Upper lobe of left lung (tissue), 6 donors: ENCODE measurements around the gene NRXN2. TPM values are rescaled to one million over a fixed set of nuclear protein-coding genes. Genes with fewer than 3 reads are reported as not detected.
"Not testable (repeated sequence)": the region's sequence is repeated elsewhere in the genome, so short reads cannot be mapped to it uniquely, and the experiment has no call there.

Experiments used
- ATAC-seq, 2 donors: fragments of 200-7000 bp; cut with Tn5 transposase; one replicate each; pipeline ENCODE4 v1.9.1; 2022; ENCODE audit warnings: mild to moderate bottlenecking in 2 of 2, moderate library complexity in 2 of 2; ENCODE audit not compliant: low FRiP score in 2 of 2
- DNase-seq, 2 donors: peaks; one replicate each; pipeline ENCODE4 v3.0.0-alpha.2; 2019 to 2020
- H3K27ac ChIP-seq, 4 donors: fragments of 200-600 bp; sonication (generic); one replicate each; pipeline ENCODE4 v1.5.1; 2016 to 2019
- H3K27me3 ChIP-seq, 4 donors: fragments of 200-600 bp; sonication (generic); one replicate each; pipeline ENCODE4 v1.5.1; 2017 to 2019
- H3K36me3 ChIP-seq, 4 donors: fragments of 200-600 bp; sonication (generic); one replicate each; pipeline ENCODE4 v1.5.1; 2016 to 2019
- H3K4me1 ChIP-seq, 4 donors: fragments of 200-600 bp; sonication (generic); one replicate each; pipeline ENCODE4 v1.5.1; 2018 to 2019
- H3K4me3 ChIP-seq, 4 donors: fragments of 200-600 bp; sonication (generic); one replicate each; pipeline ENCODE4 v1.5.1; 2017 to 2019; ENCODE audit warnings: mild to moderate bottlenecking in 2 of 4, moderate library complexity in 1 of 4
- H3K9me3 ChIP-seq, 4 donors: fragments of 200-600 bp; sonication (generic); one replicate each; pipeline ENCODE4 v1.5.1; 2018 to 2019
- CTCF ChIP-seq, 6 experiments: fragments of 450-650 bp in 4 of 6; fragments of 200-600 bp in 2 of 6; sonication (generic) in 2 of 6; IDR thresholded peaks; one replicate each; pipeline ENCODE4 v1.5.1; 2016 to 2019; ENCODE audit warnings: antibody characterized with exemption in 6 of 6
- EP300 ChIP-seq, 4 donors: sonication (generic); formaldehyde crosslinking; IDR thresholded peaks; one replicate each; pipeline ENCODE4 v1.5.1; 2017; ENCODE audit warnings: antibody characterized with exemption in 4 of 4, control low read depth in 2 of 4
- POLR2A ChIP-seq, 4 donors: fragments of 450-650 bp; IDR thresholded peaks; one replicate each; pipeline ENCODE4 v1.5.1; 2016 to 2017; ENCODE audit warnings: antibody characterized with exemption in 4 of 4, mild to moderate bottlenecking in 2 of 4
- POLR2AphosphoS5 ChIP-seq, 2 donors: sonication (generic); formaldehyde crosslinking; IDR thresholded peaks; one replicate each; pipeline ENCODE4 v1.5.1; 2017; ENCODE audit warnings: antibody characterized with exemption in 2 of 2
- whole genome bisulfite sequencing, 2 donors: methylation state at CpG; one replicate each; pipeline ENCODE4 v1.1.5; 2017 to 2018; 5-methylcytosine and 5-hydroxymethylcytosine counted together
- total RNA-seq, 6 donors: library from RNA; depleted of rRNA in 4 of 6; stranded (reverse); fragments of >200 nt in 4 of 6; gene quantifications; one replicate each; pipeline versions ENCODE4 v1.1.0 to v1.2.1, GENCODE V29; 2016 to 2021
- donor health status: DM: no; HTN: no; CAD: no; lungs with moderate emphysema.
- donor health status: DM: no; HTN: yes; CAD: no; lungs with severe emphysema.

The NRXN2 gene
- total RNA-seq, 6 donors from 2014 or later = 0.59 to 21.6 (median 2.9) TPM; not detected in 2

DNA sequence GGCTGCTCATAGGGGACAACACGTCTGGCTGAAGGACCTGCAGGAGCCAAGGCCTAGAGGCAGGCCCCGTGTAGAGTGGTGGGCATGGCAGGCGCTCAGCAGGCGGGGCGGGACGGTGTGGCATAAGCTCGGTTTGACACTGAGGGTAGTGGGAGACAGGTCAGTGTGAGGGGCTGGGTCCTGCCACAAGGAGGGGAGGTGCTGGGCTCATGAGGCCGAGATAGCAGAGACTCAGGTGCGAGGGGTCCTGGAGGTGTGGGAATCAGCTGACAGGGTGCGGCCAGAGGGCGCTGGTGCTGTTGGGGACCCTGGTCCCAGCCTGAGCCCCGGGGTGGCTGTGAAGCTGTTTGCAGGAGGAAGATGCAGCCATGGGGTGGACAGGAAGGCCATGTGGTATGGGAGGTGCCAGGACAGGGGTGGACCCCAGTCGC lies 125.3 kb downstream of the NRXN2 start:
- ATAC-seq = no peak
- no peak for DNase-seq
- H3K27ac ChIP-seq = no peak overlapping the region
- H3K9me3 ChIP-seq = no peaks in the 10 kb centered on the region
- no peaks in the 10 kb centered on the region for H3K4me1 ChIP-seq
- no peak overlapping the region for H3K4me3 ChIP-seq
- no peaks in the 10 kb centered on the region for H3K27me3 ChIP-seq
- H3K36me3 ChIP-seq = no peaks in the 10 kb centered on the region
- 86 to 87% methylated on average over 13 of the region's 13 CpGs for WGBS, 2 donors
- TF ChIP-seq EP300 (IDR thresholded peaks at IDR 0.05) (no peak), CTCF (IDR thresholded peaks at IDR 0.05) (no peak), POLR2AphosphoS5 (IDR thresholded peaks at IDR 0.05) (no peak), POLR2A (IDR thresholded peaks at IDR 0.05) (no peak)

DNA sequence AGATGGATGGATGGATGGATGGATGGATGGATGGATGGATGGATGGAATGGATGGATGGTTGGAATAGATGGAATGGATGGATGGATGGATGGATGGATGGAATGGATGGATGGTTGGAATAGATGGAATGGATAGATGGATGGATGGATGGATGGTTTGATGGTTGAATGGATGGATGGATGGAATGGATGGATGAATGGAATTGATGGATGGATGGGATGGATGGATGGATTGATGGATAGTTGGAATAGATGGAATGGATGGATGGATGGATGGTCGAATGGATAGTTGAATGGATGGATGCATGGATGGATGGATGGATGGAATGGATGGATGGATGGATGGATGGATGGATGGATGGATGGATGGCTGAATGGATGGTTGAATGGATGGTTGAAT lies 127.1 kb downstream of the NRXN2 start:
- not testable (repeated sequence) for ATAC-seq, H3K27ac ChIP-seq, H3K4me1 ChIP-seq, H3K4me3 ChIP-seq, DNase-seq, H3K36me3 ChIP-seq, H3K27me3 ChIP-seq, H3K9me3 ChIP-seq
- WGBS, 2 donors = 60 to 90% methylated on average over 1 of the region's 1 CpG

GRCh38 chr11:64594159-64594939 lies 128.6 kb downstream of the NRXN2 start:
- Histone ChIP-seq H3K27ac (no peak overlapping the region), H3K4me3 (no peak overlapping the region)
- WGBS, 2 donors = 85 to 93% methylated on average over 14 of the region's 14 CpGs

GRCh38 chr11:64593156-64594105 lies 129.6 kb downstream of the NRXN2 start:
- ATAC-seq (peak in 1 of 2 donors; percentile 7), DNase-seq (no peak)
- 81 to 83% methylated on average over 19 to 24 of the region's 32 CpGs for WGBS, 2 donors
- Histone ChIP-seq H3K36me3 (no peaks in the 10 kb centered on the region), H3K27ac (no peak overlapping the region), H3K4me1 (no peaks in the 10 kb centered on the region), H3K9me3 (peaks cover 0 to 12% (median 8%) of the 10 kb centered on the region in 4 donors), H3K27me3 (no peaks in the 10 kb centered on the region), H3K4me3 (no peak overlapping the region)
- TF ChIP-seq POLR2A (IDR thresholded peaks at IDR 0.05) (no peak), POLR2AphosphoS5 (IDR thresholded peaks at IDR 0.05) (no peak), EP300 (IDR thresholded peaks at IDR 0.05) (no peak), CTCF (IDR thresholded peaks at IDR 0.05) (no peak)

More at GRCh38 chr11:64594159-64594939, 128.6 kb downstream of the NRXN2 start:
- TF ChIP-seq CTCF (IDR thresholded peaks at IDR 0.05) (no peak), POLR2A (IDR thresholded peaks at IDR 0.05) (no peak), EP300 (IDR thresholded peaks at IDR 0.05) (no peak), POLR2AphosphoS5 (IDR thresholded peaks at IDR 0.05) (no peak)
- ATAC-seq = no peak
- H3K27me3 ChIP-seq = no peaks in the 10 kb centered on the region
- H3K9me3 ChIP-seq = peaks cover 0 to 2% (median under 1%) of the 10 kb centered on the region in 4 donors
- no peak for DNase-seq
- no peaks in the 10 kb centered on the region for H3K36me3 ChIP-seq
- no peaks in the 10 kb centered on the region for H3K4me1 ChIP-seq

- Histone ChIP-seq H3K27ac (no peak overlapping the region), H3K27me3 (no peaks in the 10 kb centered on the region), H3K36me3 (no peaks in the 10 kb centered on the region), H3K4me3 (no peak overlapping the region), H3K9me3 (peaks cover 0 to 14% (median 9%) of the 10 kb centered on the region in 4 donors), H3K4me1 (no peaks in the 10 kb centered on the region)
- TF ChIP-seq POLR2AphosphoS5 (IDR thresholded peaks at IDR 0.05) (no peak), EP300 (IDR thresholded peaks at IDR 0.05) (no peak), POLR2A (IDR thresholded peaks at IDR 0.05) (no peak), CTCF (IDR thresholded peaks at IDR 0.05) (no peak)
- WGBS, 2 donors = 79 to 92% methylated on average over 5 to 9 of the region's 9 CpGs
- ATAC-seq (no peak), DNase-seq (no peak)
Observed at GRCh38 chr11:64592656-64593055, 130.3 kb downstream of the NRXN2 start.
